Body of pancreas (tissue), 4 donors: ENCODE measurements around the gene DDX10. TPM values are rescaled to one million over a fixed set of nuclear protein-coding genes. Genes with fewer than 3 reads are reported as not detected.
A peak's percentile ranks its signal among the peaks of the same experiment; 100 is the strongest.

ENCODE experiments used
- ATAC-seq: fragments of 150-250 bp; one replicate; pipeline ENCODE4 v1.9.1; 2016
- DNase-seq, 4 donors: peaks; one replicate each; pipeline ENCODE4 v3.0.0-alpha.2; 2019
- H3K27ac ChIP-seq, 4 donors: fragments of 200-600 bp; sonication (generic); 1 replicate in 3 of 4; 2 replicates in 1 of 4; pipeline versions ENCODE4 v1.5.1 to v1.6.1; 2016 to 2019; ENCODE audit warnings: mild to moderate bottlenecking in 1 of 4, mixed read lengths in 1 of 4, moderate library complexity in 1 of 4
- H3K27me3 ChIP-seq, 2 donors: fragments of 200-600 bp; sonication (generic); one replicate each; pipeline ENCODE4 v1.6.0; 2016; ENCODE audit warnings: mild to moderate bottlenecking in 1 of 2
- H3K36me3 ChIP-seq, 2 donors: fragments of 200-600 bp; sonication (generic); replicated peaks in 1 of 2; 2 replicates each; pipeline ENCODE4 v1.5.1; 2016; ENCODE audit warnings: low read depth in 2 of 2; ENCODE audit not compliant: insufficient read depth in 1 of 2
- H3K4me1 ChIP-seq: fragments of 200-600 bp; sonication (generic); one replicate; pipeline ENCODE4 v1.6.0; 2016
- H3K4me3 ChIP-seq, 2 donors: fragments of 200-600 bp; sonication (generic); 1 replicate in 1 of 2; 2 replicates in 1 of 2; pipeline ENCODE4 v1.5.1; 2016 to 2019
- H3K9me3 ChIP-seq, 3 donors: fragments of 200-600 bp; sonication (generic); 1 replicate in 2 of 3; 2 replicates in 1 of 3; pipeline ENCODE4 v1.5.1; 2016
- POLR2A ChIP-seq, 3 donors: fragments of 450-650 bp; IDR thresholded peaks; one replicate each; pipeline ENCODE4 v1.6.1; 2016; ENCODE audit warnings: antibody characterized with exemption in 3 of 3, mild to moderate bottlenecking in 2 of 3
- WGBS, 2 donors: methylation state at CpG; one replicate each; pipeline ENCODE4 v1.1.5; 2017; 5-methylcytosine and 5-hydroxymethylcytosine counted together
- intact Hi-C: fragments of 100-400 bp; cut with DNase I; formaldehyde crosslinking; loops from one replicate; pipeline ENCODE4 v1.15.1; 2023
- total RNA-seq, 2 donors: library from RNA; depleted of rRNA; stranded (reverse); fragments of >200 nt; gene quantifications; one replicate each; pipeline ENCODE4 v1.1.0, GENCODE V29; 2016
- TF ChIP-seq, protein P1 (sequence below), 7 experiments: fragments of 450-650 bp in 4 of 7; fragments of 200-600 bp in 3 of 7; sonication (generic) in 3 of 7; IDR thresholded peaks; one replicate each; pipeline ENCODE4 v1.5.1; 2016 to 2019; ENCODE audit warnings: antibody characterized with exemption in 7 of 7

The DDX10 gene
- total RNA-seq, 2 donors from 2014 or later = 11.7 to 18.5 TPM

DNA sequence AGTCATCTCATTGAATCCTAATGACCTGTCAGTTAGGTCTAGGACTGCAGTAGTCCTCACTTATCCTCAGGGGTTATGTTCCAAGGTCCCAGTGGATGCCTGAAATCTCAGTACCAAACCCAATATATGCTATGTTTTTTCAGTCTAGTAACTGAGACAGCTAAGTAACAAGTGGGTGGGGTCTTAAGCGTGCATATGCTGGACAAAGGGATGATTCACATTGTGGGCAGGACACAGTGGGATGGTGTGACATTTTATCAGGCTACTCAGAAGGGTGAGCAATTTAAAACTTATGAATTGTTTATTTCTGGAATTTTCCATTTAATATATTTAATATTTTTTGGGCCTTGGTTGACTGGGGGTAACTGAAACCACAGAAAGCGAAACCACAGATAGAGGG is 29.0 kb downstream of the DDX10 start:
- Histone ChIP-seq H3K4me1 (no peaks in the 10 kb centered on the region), H3K27me3 (no peaks in the 10 kb centered on the region), H3K9me3 (no peaks in the 10 kb centered on the region), H3K4me3 (no peak overlapping the region), H3K36me3 (peaks cover 0 to 1% of the 10 kb centered on the region in 2 donors), H3K27ac (no peak overlapping the region)
- intact Hi-C loops = no loop called here
- TF ChIP-seq, protein P1, sequence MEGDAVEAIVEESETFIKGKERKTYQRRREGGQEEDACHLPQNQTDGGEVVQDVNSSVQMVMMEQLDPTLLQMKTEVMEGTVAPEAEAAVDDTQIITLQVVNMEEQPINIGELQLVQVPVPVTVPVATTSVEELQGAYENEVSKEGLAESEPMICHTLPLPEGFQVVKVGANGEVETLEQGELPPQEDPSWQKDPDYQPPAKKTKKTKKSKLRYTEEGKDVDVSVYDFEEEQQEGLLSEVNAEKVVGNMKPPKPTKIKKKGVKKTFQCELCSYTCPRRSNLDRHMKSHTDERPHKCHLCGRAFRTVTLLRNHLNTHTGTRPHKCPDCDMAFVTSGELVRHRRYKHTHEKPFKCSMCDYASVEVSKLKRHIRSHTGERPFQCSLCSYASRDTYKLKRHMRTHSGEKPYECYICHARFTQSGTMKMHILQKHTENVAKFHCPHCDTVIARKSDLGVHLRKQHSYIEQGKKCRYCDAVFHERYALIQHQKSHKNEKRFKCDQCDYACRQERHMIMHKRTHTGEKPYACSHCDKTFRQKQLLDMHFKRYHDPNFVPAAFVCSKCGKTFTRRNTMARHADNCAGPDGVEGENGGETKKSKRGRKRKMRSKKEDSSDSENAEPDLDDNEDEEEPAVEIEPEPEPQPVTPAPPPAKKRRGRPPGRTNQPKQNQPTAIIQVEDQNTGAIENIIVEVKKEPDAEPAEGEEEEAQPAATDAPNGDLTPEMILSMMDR (IDR thresholded peaks at IDR 0.05) = no peak
- no peak for TF ChIP-seq POLR2A (IDR thresholded peaks at IDR 0.05)
- WGBS, 2 donors = 81 to 92% methylated on average over 2 of the region's 2 CpGs
- no peak for DNase-seq
- ATAC-seq = no peak

DNA sequence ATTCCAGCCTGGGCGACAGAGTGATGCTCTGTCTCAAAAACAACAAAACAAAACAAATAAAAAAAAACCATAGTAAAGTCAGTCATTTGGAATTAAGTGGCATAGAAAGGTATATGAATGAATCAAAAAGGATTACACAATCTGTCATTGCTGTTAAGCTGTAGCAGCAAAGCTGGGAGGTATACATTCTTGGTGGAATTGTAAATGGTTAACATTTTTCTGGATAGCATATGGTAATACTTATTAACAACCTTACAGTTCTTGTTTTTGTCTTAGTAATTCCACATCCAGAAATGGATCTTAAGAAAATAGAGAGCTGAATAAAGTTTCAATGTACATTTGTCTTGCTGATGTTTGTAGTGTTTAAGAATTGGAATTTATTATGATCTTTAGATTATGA is 30.0 kb downstream of the DDX10 start:
- TF ChIP-seq, protein P1 (IDR thresholded peaks at IDR 0.05) = no peak
- TF ChIP-seq POLR2A (IDR thresholded peaks at IDR 0.05) = no peak
- no peaks in the 10 kb centered on the region for H3K4me1 ChIP-seq
- intact Hi-C loops = no loop called here
- WGBS, 2 donors = 93 to 96% methylated on average over 1 of the region's 1 CpG
- DNase-seq = no peak
- H3K36me3 ChIP-seq = peaks cover 0 to 1% of the 10 kb centered on the region in 2 donors
- H3K9me3 ChIP-seq = no peaks in the 10 kb centered on the region
- H3K27ac ChIP-seq = no peak overlapping the region
- no peak overlapping the region for H3K4me3 ChIP-seq
- no peaks in the 10 kb centered on the region for H3K27me3 ChIP-seq
- ATAC-seq = no peak

DNA sequence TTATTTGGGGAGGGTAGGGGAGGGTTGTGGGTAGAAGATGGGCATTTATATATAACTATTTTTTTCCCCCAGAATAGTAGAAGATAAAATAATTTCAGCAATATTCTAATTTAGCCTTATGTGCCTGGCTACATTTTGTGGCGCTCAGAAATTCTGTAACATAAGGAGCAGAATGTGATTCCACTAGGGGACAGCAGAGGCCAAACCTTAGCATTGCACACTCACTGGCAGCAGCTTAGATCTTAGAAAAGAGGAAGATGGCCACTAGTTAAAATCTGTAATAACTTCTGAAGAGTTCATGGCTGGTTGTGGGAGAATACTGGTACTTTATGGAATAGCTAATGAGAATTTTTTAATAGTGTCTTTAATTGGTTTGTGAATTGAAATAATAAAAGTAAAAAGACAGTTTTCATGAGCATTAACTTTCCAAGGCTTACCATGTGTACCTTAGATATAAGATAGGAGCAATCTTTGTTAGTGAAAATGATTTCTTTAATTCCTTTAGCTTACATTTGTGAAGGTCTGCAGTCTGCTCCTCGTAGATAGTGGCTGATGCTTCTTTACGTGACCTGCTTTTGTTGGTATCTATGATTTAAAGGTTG is 33.1 kb downstream of the DDX10 start:
- 55 to 59% methylated on average over 3 of the region's 3 CpGs for WGBS, 2 donors
- ATAC-seq = peak; percentile 53
- TF ChIP-seq POLR2A (IDR thresholded peaks at IDR 0.05) = no peak
- TF ChIP-seq, protein P1 (IDR thresholded peaks at IDR 0.05) = peak; percentile 33 to 89 (median 86)

DNA sequence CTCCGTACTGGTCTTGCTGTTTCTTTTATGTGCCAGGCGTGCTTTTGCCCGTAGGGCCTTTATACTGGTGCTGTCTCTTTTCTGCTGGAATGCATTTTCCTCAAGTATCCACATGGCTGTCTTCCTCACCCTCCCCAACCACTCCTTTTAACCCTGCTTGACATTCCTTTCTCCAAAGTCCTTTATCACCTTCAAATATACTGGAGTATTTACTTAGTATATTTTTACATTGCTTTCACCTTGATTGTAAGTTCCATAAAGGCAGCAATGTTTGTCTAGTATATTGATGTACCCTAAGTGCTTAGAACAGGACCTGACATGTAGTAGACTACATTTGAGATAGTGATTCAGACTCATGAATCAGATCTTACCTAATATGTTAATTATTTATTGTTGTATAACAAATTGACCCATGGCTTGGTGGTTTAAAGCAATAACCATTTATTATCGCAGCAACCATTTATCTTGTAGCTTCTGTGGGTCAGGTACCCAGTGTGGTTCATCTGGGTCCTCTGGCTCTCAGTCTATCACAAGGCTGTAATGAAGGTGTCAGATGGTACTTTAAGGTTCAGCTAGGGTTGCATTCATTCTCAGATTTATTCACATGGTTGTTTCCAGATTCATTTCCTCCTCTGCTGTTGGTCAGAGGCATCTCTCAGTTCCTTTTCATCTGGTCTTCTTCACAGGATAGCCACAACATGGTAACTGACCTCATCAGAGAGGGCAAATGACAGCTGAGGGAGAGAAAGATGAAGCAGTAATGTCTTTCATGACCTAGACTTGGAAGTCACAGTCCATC is 34.2 kb downstream of the DDX10 start:
- no peak for TF ChIP-seq POLR2A (IDR thresholded peaks at IDR 0.05)
- TF ChIP-seq, protein P1 (IDR thresholded peaks at IDR 0.05) = no peak
- ATAC-seq (no peak), DNase-seq (no peak)
- intact Hi-C loops = no loop called here
- no peaks in the 10 kb centered on the region for H3K4me1 ChIP-seq
- WGBS, 2 donors = 75 to 86% methylated on average over 4 of the region's 4 CpGs
- peaks cover 0 to 3% of the 10 kb centered on the region in 2 donors for H3K36me3 ChIP-seq
- no peak overlapping the region for H3K27ac ChIP-seq
- H3K4me3 ChIP-seq = no peak overlapping the region
- no peaks in the 10 kb centered on the region for H3K9me3 ChIP-seq
- no peaks in the 10 kb centered on the region for H3K27me3 ChIP-seq

More for the DNA sequence above, 33.1 kb downstream of the DDX10 start:
- peaks cover 0 to 3% of the 10 kb centered on the region in 2 donors for H3K36me3 ChIP-seq
- H3K4me1 ChIP-seq = no peaks in the 10 kb centered on the region
- intact Hi-C loops = no loop called here
- H3K27ac ChIP-seq = no peak overlapping the region
- H3K4me3 ChIP-seq = no peak overlapping the region
- no peaks in the 10 kb centered on the region for H3K9me3 ChIP-seq
- DNase-seq = peak; percentile 50 to 67 (median 54)
- H3K27me3 ChIP-seq = no peaks in the 10 kb centered on the region
